GM23338 (cell line): ENCODE data around the gene CYGB.

Experiments
- EZH2 ChIP-seq: fragments of 200-600 bp; sonication (generic); IDR thresholded peaks from one replicate; pipeline ENCODE4 v1.8.0; 2017; ENCODE audit warnings: antibody characterized with exemption, mild to moderate bottlenecking, low read depth; ENCODE audit not compliant: unreplicated experiment
- EZH2phosphoT487 ChIP-seq: fragments of 200-600 bp; sonication (generic); IDR thresholded peaks from one replicate; pipeline ENCODE4 v1.8.1; 2018; ENCODE audit warnings: antibody characterized with exemption; ENCODE audit not compliant: unreplicated experiment
- POLR2AphosphoS5 ChIP-seq: IDR thresholded peaks from 2 replicates; pipeline ENCODE4 v1.6.1; 2016; ENCODE audit warnings: antibody characterized with exemption, low read depth
- STAT1 ChIP-seq: IDR thresholded peaks from one replicate; pipeline ENCODE4 v1.6.1; 2016; ENCODE audit warnings: antibody characterized with exemption; ENCODE audit not compliant: unreplicated experiment
- ZNF331 ChIP-seq: fragments of 250-450 bp; sonication (Bioruptor Pico); IDR thresholded peaks from 2 replicates; pipeline ENCODE4 v1.5.0; 2020; ENCODE audit warnings: low read depth, mild to moderate bottlenecking, moderate library complexity
- TF ChIP-seq, protein P1 (sequence below), 2 experiments: fragments of 200-600 bp in 1 of 2; sonication (generic) in 1 of 2; conservative IDR thresholded peaks; 2 replicates each; pipeline versions ENCODE4 v1.5.1 to v1.6.1; 2016 to 2017; ENCODE audit warnings: antibody characterized with exemption in 2 of 2, low read depth in 2 of 2, mild to moderate bottlenecking in 2 of 2, moderate library complexity in 1 of 2
- TF ChIP-seq, protein P2 (sequence below): IDR thresholded peaks from one replicate; pipeline ENCODE4 v1.6.1; 2018; ENCODE audit warnings: antibody characterized with exemption; ENCODE audit not compliant: unreplicated experiment

- TF ChIP-seq, protein P1, sequence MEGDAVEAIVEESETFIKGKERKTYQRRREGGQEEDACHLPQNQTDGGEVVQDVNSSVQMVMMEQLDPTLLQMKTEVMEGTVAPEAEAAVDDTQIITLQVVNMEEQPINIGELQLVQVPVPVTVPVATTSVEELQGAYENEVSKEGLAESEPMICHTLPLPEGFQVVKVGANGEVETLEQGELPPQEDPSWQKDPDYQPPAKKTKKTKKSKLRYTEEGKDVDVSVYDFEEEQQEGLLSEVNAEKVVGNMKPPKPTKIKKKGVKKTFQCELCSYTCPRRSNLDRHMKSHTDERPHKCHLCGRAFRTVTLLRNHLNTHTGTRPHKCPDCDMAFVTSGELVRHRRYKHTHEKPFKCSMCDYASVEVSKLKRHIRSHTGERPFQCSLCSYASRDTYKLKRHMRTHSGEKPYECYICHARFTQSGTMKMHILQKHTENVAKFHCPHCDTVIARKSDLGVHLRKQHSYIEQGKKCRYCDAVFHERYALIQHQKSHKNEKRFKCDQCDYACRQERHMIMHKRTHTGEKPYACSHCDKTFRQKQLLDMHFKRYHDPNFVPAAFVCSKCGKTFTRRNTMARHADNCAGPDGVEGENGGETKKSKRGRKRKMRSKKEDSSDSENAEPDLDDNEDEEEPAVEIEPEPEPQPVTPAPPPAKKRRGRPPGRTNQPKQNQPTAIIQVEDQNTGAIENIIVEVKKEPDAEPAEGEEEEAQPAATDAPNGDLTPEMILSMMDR (conservative IDR thresholded peaks at IDR 0.05; ENCODE audit: low read depth in 2 of 2) = no peak
- TF ChIP-seq, protein P2, sequence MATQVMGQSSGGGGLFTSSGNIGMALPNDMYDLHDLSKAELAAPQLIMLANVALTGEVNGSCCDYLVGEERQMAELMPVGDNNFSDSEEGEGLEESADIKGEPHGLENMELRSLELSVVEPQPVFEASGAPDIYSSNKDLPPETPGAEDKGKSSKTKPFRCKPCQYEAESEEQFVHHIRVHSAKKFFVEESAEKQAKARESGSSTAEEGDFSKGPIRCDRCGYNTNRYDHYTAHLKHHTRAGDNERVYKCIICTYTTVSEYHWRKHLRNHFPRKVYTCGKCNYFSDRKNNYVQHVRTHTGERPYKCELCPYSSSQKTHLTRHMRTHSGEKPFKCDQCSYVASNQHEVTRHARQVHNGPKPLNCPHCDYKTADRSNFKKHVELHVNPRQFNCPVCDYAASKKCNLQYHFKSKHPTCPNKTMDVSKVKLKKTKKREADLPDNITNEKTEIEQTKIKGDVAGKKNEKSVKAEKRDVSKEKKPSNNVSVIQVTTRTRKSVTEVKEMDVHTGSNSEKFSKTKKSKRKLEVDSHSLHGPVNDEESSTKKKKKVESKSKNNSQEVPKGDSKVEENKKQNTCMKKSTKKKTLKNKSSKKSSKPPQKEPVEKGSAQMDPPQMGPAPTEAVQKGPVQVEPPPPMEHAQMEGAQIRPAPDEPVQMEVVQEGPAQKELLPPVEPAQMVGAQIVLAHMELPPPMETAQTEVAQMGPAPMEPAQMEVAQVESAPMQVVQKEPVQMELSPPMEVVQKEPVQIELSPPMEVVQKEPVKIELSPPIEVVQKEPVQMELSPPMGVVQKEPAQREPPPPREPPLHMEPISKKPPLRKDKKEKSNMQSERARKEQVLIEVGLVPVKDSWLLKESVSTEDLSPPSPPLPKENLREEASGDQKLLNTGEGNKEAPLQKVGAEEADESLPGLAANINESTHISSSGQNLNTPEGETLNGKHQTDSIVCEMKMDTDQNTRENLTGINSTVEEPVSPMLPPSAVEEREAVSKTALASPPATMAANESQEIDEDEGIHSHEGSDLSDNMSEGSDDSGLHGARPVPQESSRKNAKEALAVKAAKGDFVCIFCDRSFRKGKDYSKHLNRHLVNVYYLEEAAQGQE = no peak
- TF ChIP-seq EZH2phosphoT487 (no peak), EZH2 (no peak), STAT1 (no peak), POLR2AphosphoS5 (peak; percentile 16), ZNF331 (CRISPR knock-in tag) (no peak)
Observed at GRCh38 chr17:76567634-76568432, 30.3 kb upstream of the CYGB start.
